Stimulated activated CD8-positive, alpha-beta memory T cell treated with anti-CD3 and anti-CD28 coated beads, Interleukin-4, amount 100 ng/mL, for 4 hours (primary cell): Measurements from ENCODE around the gene KRT14.
"Not testable (repeated sequence)": the region's sequence is repeated elsewhere in the genome, so short reads cannot be mapped to it uniquely, and the experiment has no call there.

ENCODE experiments used
- DNase-seq, 2 donors: peaks; one replicate each; pipeline ENCODE4 v3.0.0-alpha.2; 2020; ENCODE audit warnings: low read depth in 2 of 2, low spot score in 1 of 2

Gene KRT14

DNA sequence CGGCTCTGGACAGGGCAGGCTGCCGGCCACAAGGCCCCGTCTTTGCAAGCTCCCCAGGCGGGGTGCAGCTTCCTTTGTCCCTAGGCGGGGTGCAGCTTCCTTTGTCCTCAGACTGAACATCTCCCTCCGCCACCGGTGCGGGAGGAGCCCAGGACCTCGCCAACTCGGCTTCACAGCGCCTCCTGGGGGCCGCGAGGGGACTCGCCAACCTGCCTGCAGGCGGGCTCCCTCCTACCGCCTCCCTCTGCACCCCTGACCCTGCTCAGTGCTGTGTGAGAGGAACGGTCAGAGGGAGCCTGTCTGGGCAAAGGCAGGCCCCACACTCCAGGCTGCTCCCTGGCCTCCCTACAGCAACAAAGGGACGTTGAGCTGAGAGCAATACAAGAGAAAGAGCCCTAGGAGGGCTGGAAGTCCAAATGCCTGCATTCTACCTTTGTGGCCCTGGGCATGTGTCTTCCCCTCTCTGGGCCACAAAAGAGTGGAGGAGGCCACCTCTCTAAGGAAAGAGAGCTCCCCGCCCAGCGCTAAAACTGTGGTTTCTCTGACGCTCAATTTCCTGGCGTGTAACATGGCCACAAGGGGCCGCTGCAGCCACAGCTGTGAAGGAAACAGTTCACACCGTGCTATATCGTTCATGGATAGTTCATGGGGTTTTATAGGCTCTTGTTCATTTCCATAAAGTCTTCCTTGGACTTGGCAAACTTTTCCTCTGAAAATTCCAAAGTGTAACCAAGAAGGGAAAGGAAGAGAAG lies 37.7 kb downstream of the KRT14 start:
- DNase-seq: peak; percentile 59 to 74

DNA sequence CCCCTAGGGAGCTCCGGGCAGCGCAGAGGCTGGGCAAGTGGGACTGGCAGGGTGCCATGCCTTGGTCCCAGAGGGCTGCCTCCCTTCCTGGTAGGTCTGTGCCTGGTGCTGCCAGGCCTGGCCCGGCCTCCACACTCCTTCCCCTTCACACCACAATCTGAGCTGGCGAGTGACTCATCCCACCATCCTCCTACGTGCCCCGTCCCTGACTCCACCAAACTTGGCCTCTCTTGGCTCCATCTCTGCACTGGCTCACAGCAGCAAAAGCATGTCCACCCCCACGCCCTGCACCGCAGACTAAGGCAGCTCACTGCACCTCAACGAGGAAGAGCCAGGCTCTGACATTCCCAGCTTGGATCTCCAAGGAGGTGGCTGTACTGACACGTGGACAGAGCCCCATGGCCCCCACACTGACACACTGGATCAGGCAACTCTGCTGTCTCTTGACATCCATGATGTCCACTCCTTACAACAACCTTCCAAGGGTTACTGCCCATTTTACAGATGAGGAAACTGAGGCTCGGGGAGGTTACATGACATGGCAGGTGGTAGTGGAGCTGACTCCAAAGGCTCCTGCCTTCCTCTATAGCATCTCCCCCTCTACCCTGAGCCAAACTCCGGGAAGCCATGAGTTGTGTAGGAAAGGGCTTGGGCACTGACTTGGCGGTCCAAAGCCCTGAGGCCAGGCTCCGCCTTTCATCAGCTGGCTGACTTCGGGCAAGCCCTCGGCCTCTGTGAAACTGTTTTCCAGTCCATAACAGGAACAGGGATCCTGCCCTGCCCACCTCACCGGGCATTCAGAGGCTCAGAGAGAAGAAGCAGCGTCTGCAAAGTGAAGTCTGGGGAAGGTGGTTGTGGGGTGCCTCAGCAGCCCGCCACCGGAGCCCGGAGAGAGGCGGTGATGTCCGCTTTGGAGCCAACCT lies 38.5 kb downstream of the KRT14 start:
- DNase-seq: peak; percentile 27 to 40

DNA sequence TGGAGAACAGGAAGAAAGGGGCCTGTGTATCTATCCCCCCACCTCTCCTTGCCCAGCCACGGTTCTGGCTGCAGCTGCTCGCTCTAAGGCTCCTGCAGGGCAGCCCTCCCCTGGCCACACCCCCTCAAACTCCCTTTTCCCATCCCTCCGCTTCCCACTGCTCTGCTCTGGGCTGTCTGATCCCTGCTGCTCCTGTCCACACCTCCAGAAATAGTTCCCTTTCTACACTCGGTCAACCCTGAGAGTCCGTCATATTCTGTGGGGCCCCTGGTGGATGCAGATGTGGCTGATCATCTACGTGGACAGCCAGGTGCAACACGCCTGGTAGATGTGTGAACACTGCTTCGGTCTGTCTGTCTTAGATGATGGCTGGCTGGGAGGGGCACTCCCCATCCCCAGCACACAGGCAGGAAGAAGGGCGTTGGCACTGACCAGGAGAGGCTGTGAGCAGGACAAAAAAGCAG lies 39.3 kb downstream of the KRT14 start:
- no peak for DNase-seq

DNA sequence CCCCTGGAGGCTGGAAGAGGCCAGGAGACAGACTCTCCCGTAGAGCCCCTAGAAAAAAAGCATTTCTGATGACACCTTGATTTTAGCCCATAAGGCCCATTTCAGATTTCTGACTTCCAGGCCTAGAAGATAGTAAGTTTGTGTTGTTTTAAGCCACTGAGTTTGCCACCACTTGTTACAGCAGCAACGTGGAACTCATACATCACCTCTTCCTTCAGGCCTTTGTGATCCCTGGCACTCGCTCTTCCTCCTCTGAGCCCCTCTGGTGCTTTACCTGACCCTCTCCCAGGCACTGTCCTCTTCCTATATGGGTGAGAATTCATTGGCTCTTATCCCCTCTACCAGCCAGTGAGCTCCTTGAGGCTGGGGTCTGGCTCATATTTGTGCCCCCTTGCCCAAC lies 39.9 kb downstream of the KRT14 start:
- DNase-seq: no peak

DNA sequence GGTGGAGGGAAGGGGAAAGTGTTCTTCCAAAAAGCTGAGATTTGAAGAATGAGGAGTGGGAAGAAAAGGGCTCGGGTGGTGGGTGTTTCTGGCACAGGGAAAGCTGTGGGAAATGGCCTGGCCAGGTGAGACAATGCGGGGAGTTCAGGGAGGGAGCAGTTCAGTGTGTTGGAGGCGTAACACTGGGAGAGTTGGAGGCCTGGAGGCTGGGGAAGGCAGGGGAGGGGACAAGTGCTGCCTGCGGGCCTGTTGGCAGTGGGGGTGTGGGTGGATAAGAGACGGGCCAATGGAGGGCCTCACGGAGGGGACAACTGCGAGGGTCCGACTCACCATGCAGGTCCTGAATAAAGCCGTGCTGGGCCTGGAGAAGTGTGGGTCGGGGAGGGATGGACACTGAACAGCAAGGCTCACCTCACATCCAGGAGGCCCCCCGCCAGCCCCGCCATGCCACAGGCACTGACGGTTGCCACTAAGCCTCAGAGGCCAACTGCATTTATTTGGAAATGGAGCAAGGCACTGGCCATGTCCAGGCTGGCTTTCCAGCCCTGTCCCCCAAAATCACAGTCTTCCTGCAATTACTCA lies 40.8 kb downstream of the KRT14 start:
- no peak for DNase-seq

DNA sequence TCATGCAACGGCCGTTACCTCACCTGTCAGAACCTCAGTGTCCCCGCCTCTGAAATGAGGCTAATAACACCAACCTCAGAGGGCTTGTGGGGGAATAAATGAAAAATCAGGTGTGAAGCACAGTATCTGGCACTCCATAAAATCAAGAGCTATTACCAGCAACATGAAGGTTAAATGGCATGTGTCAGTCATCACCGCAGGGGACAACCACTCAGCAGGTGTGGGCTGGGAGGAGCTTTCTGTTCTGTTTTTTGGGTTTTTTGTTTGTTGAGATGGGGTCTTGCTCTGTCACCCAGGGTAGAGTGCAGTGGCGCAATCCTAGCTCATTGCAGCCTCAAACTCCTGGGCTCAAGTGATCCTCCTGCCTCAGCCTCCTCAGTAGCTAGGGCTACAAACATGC lies 41.8 kb downstream of the KRT14 start:
- DNase-seq: no peak

DNA sequence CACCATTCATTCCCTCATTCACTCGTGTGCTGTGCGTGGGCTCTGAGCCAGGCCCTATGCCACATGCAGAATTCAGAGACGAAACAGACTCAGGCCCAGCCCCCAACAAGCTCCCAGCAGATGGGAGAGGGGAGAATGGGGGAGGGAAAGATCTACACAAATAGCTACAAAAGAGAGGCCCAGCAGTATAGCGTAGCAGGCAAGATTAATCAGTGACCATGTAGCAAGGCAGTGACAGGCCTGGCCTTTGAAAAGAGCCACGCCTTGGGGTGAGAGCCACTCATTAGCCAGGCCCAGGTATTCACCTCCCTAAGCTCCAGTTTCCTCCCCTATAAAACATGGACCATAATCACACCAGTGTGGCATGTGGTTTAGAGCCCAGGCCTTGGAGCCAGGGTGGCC lies 42.2 kb downstream of the KRT14 start:
- DNase-seq: no peak

DNA sequence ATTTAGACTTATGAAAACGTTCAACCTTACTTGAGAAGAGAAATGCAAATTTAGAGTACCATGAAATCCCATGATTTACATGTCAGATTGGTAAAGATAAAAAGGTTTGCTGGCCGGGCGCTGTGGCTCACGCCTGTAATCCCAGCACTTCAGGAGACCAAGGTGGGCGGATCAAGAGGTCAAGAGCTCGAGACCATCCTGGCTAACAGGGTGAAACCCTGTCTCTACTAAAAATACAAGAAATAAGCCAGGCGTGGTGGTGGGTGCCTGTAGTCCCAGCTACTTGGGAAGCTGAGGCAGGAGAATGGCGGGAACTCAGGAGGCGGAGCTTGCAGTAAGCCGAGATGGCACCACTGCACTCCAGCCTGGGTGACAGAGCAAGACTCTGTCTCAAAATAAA lies 43.9 kb downstream of the KRT14 start:
- DNase-seq: not testable (repeated sequence)

DNA sequence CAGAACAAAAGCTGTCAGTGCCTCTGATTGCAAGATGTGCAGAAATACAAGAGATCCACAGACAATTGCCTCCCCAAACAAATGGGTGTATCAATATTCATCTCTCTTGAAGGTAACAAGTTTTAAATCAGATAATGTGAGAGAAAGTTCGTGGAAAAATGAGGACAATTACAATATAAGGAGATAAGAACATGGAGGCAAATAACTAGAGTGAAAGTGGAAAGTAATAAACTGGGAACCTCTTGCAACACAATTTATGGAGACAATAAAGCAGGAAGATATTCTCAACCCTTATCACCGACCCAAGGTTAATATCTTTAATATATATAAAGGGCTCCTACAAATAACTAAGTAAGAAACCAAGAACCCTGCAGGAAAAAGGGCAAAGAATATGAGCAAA lies 44.3 kb downstream of the KRT14 start:
- no peak for DNase-seq

DNA sequence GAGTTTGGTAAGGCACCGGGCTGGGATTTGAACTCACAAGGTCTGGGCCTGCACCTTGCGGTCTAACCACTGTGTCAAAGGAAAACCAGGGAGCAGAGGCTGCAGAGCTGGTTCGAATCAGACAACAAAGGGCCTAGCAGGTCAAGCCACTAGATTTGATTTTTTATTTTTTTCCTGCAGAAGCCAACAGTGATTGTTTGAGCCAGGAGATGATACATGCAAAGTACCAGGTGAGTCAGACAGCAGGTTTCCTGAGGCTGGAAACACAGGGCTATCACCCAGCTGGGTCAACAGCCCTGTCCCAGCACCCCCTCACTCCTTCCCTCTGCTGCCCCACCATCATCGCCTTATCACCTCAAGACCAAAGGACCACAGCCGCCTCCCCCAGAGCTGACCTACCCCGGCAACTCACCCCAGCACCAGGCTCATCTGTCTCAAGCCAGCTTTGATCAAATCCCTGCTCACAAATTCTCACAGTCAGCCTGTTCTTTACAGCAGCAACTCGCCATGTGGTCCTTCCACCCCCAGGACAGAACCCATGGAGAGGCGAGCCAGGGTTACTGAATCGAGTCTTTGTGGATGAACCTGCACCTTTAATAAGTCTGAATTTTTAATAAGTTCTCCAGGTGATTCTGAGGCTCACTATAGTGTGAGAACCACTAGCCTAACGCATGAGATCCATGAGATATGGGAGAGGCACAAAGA lies 45.6 kb downstream of the KRT14 start:
- no peak for DNase-seq

DNA sequence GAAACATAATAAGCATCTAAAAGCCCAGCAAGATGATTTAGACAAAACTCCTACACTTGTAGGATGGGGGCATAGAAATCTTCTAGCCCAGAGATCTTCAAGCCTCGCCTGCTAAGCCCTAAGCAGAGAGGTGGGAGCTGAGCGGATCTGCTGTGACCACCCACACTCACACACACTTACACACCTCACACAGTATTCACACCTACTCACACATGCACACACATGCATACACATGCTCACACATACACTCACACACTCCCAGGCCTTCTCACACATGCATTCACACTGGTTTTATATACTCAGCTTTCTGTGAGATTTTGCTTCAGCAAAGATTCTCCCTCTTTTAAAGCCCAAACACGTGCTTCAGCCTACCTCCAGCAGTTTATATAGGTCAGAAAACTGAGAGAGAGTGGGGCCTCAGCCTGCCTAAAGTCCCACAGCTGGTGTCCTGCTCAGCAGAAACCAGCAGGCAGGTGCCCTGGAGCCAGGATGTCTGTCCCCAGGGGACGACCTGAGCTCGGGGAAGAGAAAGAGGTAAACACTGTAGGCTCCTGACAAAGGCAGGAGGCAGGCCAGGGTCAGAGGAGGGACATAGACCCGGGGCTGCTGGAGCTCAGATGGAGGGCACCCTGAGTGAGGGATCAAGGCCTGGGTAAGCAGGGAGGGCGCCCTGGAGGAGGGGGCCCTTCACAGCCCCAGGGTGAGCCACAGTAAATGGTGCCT lies 46.6 kb downstream of the KRT14 start:
- DNase-seq: no peak

DNA sequence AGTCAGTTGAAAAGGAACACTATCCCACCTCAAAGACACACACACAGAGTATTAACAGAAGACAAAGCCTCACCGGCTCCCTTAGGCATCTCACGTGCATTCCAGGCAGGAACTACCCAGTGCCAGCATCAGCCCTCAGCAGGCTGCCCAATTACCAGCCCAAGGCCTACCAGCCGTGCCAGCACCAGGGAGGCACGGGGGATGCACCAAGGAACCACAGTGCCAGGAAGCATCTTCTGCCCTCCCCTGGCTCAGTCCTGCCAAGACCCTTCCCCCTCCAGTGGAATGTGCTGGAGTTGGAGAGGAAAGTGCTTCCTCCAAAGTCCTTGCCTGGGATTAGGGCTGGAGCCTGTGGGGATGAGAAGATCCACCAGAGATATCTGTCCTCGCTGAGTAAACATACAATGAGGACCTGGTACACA lies 47.6 kb downstream of the KRT14 start:
- no peak for DNase-seq

DNA sequence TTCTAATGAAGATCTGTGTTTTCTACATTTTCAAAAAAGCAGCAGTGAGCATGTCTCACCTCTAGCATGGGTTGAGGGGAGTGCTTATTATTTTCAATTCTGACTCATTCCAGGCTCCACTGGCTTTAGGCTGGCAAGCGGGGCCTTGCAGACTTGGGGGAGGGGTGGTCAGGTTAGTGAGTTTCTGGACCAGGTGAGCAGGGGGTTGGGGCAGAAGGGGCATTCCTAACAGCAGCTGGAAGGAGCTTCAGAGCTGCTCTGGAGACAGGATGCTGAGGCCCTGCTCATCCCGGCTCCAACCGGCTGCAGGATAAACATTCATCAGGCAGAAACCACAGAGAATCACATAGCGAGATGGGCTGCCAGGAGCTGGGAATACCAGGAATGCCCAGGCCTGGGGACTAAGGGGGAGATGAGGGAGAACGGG lies 48.1 kb downstream of the KRT14 start:
- no peak for DNase-seq

DNA sequence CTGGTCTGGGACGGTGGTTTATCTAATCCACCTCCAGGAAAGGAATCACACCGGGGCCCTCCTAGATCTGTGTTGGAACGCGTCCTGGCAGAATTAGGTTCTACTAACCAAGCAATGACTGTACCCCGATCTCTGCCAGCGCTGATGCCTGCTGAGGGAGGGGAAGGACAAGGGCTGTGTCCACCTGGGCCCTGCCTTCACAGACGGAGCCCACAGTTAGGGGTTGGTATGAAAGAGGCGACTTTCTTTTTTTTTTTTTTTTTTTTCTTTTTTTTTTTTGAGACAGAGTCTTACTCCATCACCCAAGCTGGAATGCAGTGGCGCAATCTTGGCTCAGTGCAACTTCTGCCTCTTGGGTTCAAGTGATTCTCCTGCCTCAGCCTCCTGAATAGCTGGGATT lies 48.7 kb downstream of the KRT14 start:
- DNase-seq: no peak

DNA sequence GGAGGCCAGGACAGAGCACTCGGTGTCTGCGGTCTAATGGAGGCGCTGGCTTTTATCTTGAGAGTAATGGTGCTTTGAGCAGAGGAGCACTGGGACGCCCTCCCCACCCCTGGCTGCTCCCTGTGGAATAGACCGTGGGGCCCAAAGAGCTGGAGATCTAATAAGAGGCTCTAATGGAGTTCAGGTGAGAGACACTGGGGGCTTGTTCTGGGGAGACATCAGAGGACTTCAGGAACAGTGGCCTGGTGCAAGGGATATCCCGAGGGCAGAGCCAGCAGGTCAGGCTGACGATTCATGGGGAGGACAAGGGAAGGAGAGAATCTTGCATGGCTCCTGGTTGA lies 49.1 kb downstream of the KRT14 start:
- no peak for DNase-seq

DNA sequence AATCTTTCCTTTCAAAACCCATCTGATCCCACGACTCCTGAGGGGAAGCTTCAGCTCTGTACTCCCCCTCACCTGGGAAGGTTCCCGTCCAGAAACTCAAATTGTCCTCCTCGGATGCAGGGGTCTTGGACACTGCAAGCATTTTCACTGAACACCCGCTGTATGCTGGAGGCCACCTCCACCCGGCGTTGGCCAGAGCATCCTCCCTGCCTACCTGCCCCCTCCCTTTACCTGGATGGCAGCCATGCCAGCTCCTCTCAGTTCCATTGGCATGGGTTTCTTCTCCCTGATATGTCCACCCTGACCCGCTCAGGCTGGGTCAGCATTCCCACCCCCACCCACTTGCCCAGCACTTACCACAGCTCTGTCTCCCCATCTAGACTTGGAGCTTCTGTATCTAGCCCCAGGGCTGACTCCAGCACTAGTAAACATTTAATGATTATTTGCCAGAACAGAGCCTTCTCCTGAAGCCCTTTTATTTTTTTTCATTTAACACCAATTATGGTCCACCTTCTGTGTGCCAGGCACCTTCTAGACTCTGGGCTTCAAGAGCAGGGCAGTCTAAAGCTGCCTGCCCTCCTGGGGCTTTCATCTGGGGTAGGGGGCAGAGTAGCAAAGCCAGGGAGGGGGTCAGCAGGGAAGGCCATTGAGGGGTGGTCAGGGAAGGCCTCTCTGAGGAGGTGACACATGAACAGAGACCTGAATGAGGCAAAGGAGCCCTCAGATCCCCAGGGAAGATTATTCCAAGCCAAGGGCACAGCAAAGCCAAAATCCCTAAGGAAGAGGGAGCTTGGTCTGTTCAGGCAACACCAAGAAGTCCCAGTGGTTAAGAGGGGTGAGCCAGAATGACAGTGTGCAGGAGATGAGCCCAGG lies 49.7 kb downstream of the KRT14 start:
- no peak for DNase-seq

DNA sequence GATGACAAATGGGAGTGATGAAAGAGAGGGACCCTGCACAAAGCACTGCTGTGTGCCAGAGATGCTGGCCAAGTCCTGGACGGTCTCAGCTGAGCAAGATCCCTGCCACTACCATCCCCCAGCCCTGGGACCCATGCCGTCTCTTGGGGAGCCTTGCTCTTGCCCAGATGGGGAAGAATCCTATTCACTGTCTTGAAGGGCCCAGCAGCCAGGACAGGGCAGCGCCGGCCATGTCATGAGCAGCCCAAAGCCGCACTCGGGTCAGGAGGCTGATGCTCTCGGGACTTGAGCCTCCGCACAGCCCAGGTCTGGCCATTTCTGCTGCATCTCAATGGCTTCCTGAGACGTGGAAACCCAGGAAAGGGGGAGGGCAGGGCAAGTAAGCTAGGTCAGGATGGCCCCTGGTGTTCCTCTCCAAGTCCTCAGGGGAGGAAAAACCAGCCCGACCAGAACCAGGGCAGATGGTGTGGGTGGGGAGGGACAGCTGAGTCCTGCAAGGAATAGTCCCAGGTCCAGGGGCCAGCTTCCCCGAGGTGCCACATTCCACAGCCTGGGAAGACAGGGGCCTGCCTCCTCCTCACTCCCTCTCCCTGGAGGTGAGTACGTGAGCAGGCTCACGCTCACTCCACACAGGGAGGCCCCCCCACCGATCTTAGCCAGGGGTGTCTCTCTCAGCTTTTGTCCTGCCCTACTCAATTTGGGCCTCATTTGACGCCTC lies 50.8 kb downstream of the KRT14 start:
- no peak for DNase-seq

DNA sequence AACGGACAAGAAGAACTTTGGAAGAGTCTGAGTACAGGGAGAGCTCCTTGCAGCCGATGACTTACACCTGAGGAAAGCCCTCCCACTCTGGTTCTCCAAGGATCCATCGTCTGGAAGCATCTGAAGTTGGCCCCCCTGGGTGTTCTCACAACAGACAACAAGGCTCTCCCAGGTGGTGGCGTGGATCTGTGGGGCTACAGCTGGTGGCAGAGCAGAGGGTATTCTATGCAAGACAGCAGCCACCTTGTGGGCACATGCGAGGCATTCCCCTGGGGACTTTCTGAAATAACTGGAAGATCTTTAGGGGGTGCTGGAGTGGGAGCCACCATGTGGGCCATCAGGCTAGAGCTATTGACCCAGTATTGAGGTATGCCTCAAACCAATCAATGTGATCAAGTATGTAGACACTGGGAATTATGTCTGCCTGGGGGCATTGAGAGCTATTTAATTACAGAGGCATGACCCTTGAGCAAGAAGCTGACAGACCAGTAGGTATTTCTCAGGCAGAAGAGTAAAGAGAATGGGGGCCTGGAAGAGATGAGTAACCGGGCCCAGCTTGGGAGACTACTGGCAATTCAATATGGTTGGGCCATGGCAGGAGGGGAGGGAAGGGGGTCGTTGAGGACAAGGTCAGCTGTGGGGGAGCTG lies 51.7 kb downstream of the KRT14 start:
- DNase-seq: no peak

DNA sequence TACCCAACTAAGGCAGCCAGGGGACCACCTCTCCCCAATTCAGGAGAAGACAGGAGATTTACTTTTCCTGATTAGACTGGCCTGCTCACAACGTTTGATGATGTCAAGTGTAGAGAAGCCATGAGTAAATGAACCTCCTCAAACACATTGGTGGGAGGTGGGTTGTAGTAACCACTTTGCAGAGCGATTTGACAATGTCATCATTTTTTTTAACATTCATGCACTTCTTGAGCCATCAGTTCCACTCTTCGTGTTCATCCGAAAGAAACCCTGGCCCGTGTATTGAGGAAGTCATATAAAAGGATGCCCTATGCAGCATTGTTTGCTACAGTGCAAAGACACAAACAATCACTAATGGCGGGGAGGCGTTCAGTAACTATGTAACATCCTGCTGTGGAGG lies 53.1 kb downstream of the KRT14 start:
- DNase-seq: no peak
